ENCODE measurements around the gene STAMBP. TPM values are rescaled to one million over a fixed set of nuclear protein-coding genes. Genes with fewer than 3 reads are reported as not detected.

STAMBP gene
- total and polyA plus RNA-seq, 4 donors = 22.3 to 39.7 (median 24.4) TPM

- no peak for ATAC-seq (ENCODE audit: insufficient read depth, low FRiP score)
- peaks cover 10 to 25% (median 18%) of the 10 kb centered on the region in 4 donors for H3K36me3 ChIP-seq (ENCODE audit: control insufficient read depth in 4 of 4, insufficient read depth in 4 of 4, low read length in 4 of 4)
- TF ChIP-seq CTCF (IDR thresholded peaks at IDR 0.05; ENCODE audit: control extremely low read depth, extremely low read depth) = no peak
- 60 to 79% methylated on average over 1 of the region's 1 CpG for WGBS, 2 donors
- H3K27ac ChIP-seq (ENCODE audit: low read depth in 1 of 2, low read length in 1 of 2) = no peak overlapping the region
- H3K4me3 ChIP-seq = no peak overlapping the region
- H3K27me3 ChIP-seq (ENCODE audit: control insufficient read depth in 3 of 3, insufficient read depth in 3 of 3, low read length in 2 of 3) = no peaks in the 10 kb centered on the region
- H3K9ac ChIP-seq (ENCODE audit: insufficient read depth in 1 of 2, low read length in 2 of 2) = no peak overlapping the region
- H3K4me1 ChIP-seq (ENCODE audit: control insufficient read depth in 5 of 5, insufficient read depth in 5 of 5, low read length in 5 of 5) = peaks cover 0 to 6% (median 0%) of the 10 kb centered on the region in 5 donors
- H3K9me3 ChIP-seq (ENCODE audit: control insufficient read depth in 4 of 4, insufficient read depth in 3 of 4, low read length in 3 of 4) = no peaks in the 10 kb centered on the region
- DNase-seq = no peak
Observed at GRCh38 chr2:73842739-73843019, 13.9 kb downstream of the STAMBP start.

- Histone ChIP-seq H3K27me3 (ENCODE audit: control insufficient read depth in 3 of 3, insufficient read depth in 3 of 3, low read length in 2 of 3) (no peaks in the 10 kb centered on the region), H3K4me3 (no peak overlapping the region), H3K9me3 (ENCODE audit: control insufficient read depth in 4 of 4, insufficient read depth in 3 of 4, low read length in 3 of 4) (no peaks in the 10 kb centered on the region), H3K27ac (ENCODE audit: low read depth in 1 of 2, low read length in 1 of 2) (no peak overlapping the region), H3K4me1 (ENCODE audit: control insufficient read depth in 5 of 5, insufficient read depth in 5 of 5, low read length in 5 of 5) (peaks cover 0 to 3% (median 0%) of the 10 kb centered on the region in 5 donors), H3K9ac (ENCODE audit: insufficient read depth in 1 of 2, low read length in 2 of 2) (no peak overlapping the region), H3K36me3 (ENCODE audit: control insufficient read depth in 4 of 4, insufficient read depth in 4 of 4, low read length in 4 of 4) (peaks cover 14 to 33% (median 20%) of the 10 kb centered on the region in 4 donors)
- DNase-seq = no peak
- no peak for TF ChIP-seq CTCF (IDR thresholded peaks at IDR 0.05; ENCODE audit: control extremely low read depth, extremely low read depth)
- WGBS, 2 donors = 22 to 46% methylated on average over 2 of the region's 2 CpGs
- no peak for ATAC-seq (ENCODE audit: insufficient read depth, low FRiP score)
Observed at GRCh38 chr2:73844087-73844486, 15.3 kb downstream of the STAMBP start.

GRCh38 chr2:73850009-73850408, 21.2 kb downstream of the STAMBP start:
- Histone ChIP-seq H3K36me3 (ENCODE audit: control insufficient read depth in 4 of 4, insufficient read depth in 4 of 4, low read length in 4 of 4) (peaks cover 29 to 54% (median 41%) of the 10 kb centered on the region in 4 donors), H3K27ac (ENCODE audit: low read depth in 1 of 2, low read length in 1 of 2) (no peak overlapping the region), H3K9ac (ENCODE audit: insufficient read depth in 1 of 2, low read length in 2 of 2) (no peak overlapping the region), H3K4me3 (no peak overlapping the region), H3K9me3 (ENCODE audit: control insufficient read depth in 4 of 4, insufficient read depth in 3 of 4, low read length in 3 of 4) (no peaks in the 10 kb centered on the region), H3K4me1 (ENCODE audit: control insufficient read depth in 5 of 5, insufficient read depth in 5 of 5, low read length in 5 of 5) (peaks cover 0 to 2% (median 0%) of the 10 kb centered on the region in 5 donors), H3K27me3 (ENCODE audit: control insufficient read depth in 3 of 3, insufficient read depth in 3 of 3, low read length in 2 of 3) (no peaks in the 10 kb centered on the region)
- no peak for DNase-seq
- ATAC-seq (ENCODE audit: insufficient read depth, low FRiP score) = no peak
- 95 to 98% methylated on average over 2 of the region's 2 CpGs for WGBS, 2 donors
- no peak for TF ChIP-seq CTCF (IDR thresholded peaks at IDR 0.05; ENCODE audit: control extremely low read depth, extremely low read depth)

DNA sequence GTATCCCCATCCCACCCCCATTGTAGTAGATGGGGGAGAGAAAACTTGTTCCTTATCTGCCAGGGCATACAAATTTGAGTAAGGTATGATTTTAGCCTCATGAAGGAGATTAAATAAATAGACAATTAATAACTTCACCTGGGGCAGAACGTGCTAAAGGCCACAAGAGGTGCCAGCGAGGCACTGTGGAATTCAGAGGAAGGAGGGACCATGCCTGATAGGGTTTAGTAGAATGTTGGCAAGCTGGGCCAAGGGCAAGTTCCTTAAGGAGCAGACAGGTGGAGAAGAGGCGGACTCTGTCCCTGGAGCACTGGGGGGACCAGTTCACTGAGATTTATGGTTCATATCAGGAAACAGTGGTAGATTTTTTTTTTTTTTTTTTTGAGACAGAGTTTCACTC, 22.5 kb downstream of the STAMBP start:
- DNase-seq (no peak), ATAC-seq (ENCODE audit: insufficient read depth, low FRiP score) (no peak)
- no peak overlapping the region for H3K27ac ChIP-seq (ENCODE audit: low read depth in 1 of 2, low read length in 1 of 2)
- WGBS, 2 donors = 72 to 85% methylated on average over 3 of the region's 3 CpGs
- H3K36me3 ChIP-seq (ENCODE audit: control insufficient read depth in 4 of 4, insufficient read depth in 4 of 4, low read length in 4 of 4) = peaks cover 31 to 61% (median 46%) of the 10 kb centered on the region in 4 donors
- no peaks in the 10 kb centered on the region for H3K9me3 ChIP-seq (ENCODE audit: control insufficient read depth in 4 of 4, insufficient read depth in 3 of 4, low read length in 3 of 4)
- no peaks in the 10 kb centered on the region for H3K27me3 ChIP-seq (ENCODE audit: control insufficient read depth in 3 of 3, insufficient read depth in 3 of 3, low read length in 2 of 3)
- H3K4me1 ChIP-seq (ENCODE audit: control insufficient read depth in 5 of 5, insufficient read depth in 5 of 5, low read length in 5 of 5) = peaks cover 0 to 2% (median 0%) of the 10 kb centered on the region in 5 donors
- no peak for TF ChIP-seq CTCF (IDR thresholded peaks at IDR 0.05; ENCODE audit: control extremely low read depth, extremely low read depth)
- no peak overlapping the region for H3K9ac ChIP-seq (ENCODE audit: insufficient read depth in 1 of 2, low read length in 2 of 2)
- H3K4me3 ChIP-seq = no peak overlapping the region
